HepG2 (cell line): ENCODE measurements around the gene INHA. TPM values are rescaled to one million over a fixed set of nuclear protein-coding genes. Genes with fewer than 3 reads are reported as not detected.

Experiments
- ATAC-seq: fragments of 200-7000 bp; cut with Tn5 transposase; 3 replicates; pipeline ENCODE4 v1.9.1; 2020; ENCODE audit warnings: mild to moderate bottlenecking, moderate library complexity
- BruUV-seq: library from RNA; stranded (reverse); fragments of 400-500 nt; replicated peaks from 2 replicates; lab custom pipeline; 2021; lab: Mats Ljungman, UMichigan
- CTCF ChIA-PET: fragments of 300-600 bp; formaldehyde crosslinking; extraction: SDS; loops from one replicate; lab custom pipeline; 2021; ENCODE audit warnings: low total read pairs, inconsistent platforms, low intra/inter-chr PET ratio; lab: Yijun Ruan, JAX
- POLR2A ChIA-PET: fragments of 350-600 bp; sonication (Branson Sonifier 250); formaldehyde crosslinking; loops from one replicate; lab custom pipeline; 2020; ENCODE audit warnings: antibody characterized with exemption, inconsistent platforms; lab: Yijun Ruan, JAX
- DNase-seq: peaks from one replicate; pipeline ENCODE4 v3.0.0-alpha.2; 2015; ENCODE audit warnings: low spot score
- FAIRE-seq: peaks from 3 replicates; lab custom pipeline; 2011; peaks lifted over from hg19 to GRCh38; lab: Jason Lieb, UNC
- H2AFZ ChIP-seq: one replicate; pipeline ENCODE4 v1.6.1; 2011; ENCODE audit warnings: low read length, inconsistent platforms
- H3K27ac ChIP-seq: fragments of 300-600 bp; 3 replicates; pipeline ENCODE4 v1.8.0; 2011; ENCODE audit warnings: mixed run types, mild to moderate bottlenecking, mixed read lengths, low read length, inconsistent platforms; ENCODE audit not compliant: insufficient read depth; ENCODE audit errors: extremely low read length
- H3K27me3 ChIP-seq, 2 experiments: fragments of 200-600 bp in 1 of 2; 2 replicates in 1 of 2; 3 replicates in 1 of 2; pipeline versions ENCODE4 v1.6.0 to v1.8.0; 2011; ENCODE audit warnings: low read length in 2 of 2, mild to moderate bottlenecking in 2 of 2, moderate library complexity in 2 of 2, inconsistent platforms in 1 of 2; ENCODE audit not compliant: insufficient read depth in 2 of 2, control insufficient read depth in 1 of 2
- H3K36me3 ChIP-seq, 2 experiments: fragments of 200-600 bp in 1 of 2; replicated peaks in 1 of 2; 2 replicates in 1 of 2; 3 replicates in 1 of 2; pipeline versions ENCODE4 v1.5.1 to v1.8.0; 2011; ENCODE audit warnings: low read length in 2 of 2, inconsistent platforms in 1 of 2; ENCODE audit not compliant: insufficient read depth in 2 of 2, control insufficient read depth in 1 of 2
- H3K4me1 ChIP-seq: 2 replicates; pipeline ENCODE4 v1.5.1; 2012; ENCODE audit warnings: low read length, inconsistent platforms; ENCODE audit not compliant: insufficient read depth
- H3K4me2 ChIP-seq: 2 replicates; pipeline ENCODE4 v1.6.0; 2011; ENCODE audit warnings: low read depth, low read length, inconsistent platforms
- H3K4me3 ChIP-seq, 3 experiments: fragments of 200-600 bp in 1 of 3; sonication (generic), shearing (Covaris generic) in 1 of 3; replicated peaks in 1 of 3; 2 replicates each; pipeline ENCODE4 v1.5.1; 2011 to 2016; ENCODE audit warnings: low read length in 3 of 3, inconsistent platforms in 2 of 3, low read depth in 2 of 3, mild to moderate bottlenecking in 2 of 3, control low read depth in 1 of 3, mixed read lengths in 1 of 3; ENCODE audit not compliant: insufficient read depth in 1 of 3
- H3K79me2 ChIP-seq: one replicate; pipeline ENCODE4 v1.6.1; 2011; ENCODE audit warnings: low read length, inconsistent platforms; ENCODE audit not compliant: insufficient read depth
- H3K9ac ChIP-seq: 2 replicates; pipeline ENCODE4 v1.6.0; 2011; ENCODE audit warnings: mild to moderate bottlenecking, low read depth, low read length, inconsistent platforms; ENCODE audit not compliant: insufficient read depth
- H3K9me3 ChIP-seq: 2 replicates; pipeline ENCODE4 v1.5.1; 2012; ENCODE audit warnings: mild to moderate bottlenecking, low read length
- H4K20me1 ChIP-seq: 2 replicates; pipeline ENCODE4 v1.6.0; 2011; ENCODE audit warnings: inconsistent platforms, mild to moderate bottlenecking, low read length, moderate library complexity; ENCODE audit not compliant: insufficient read depth
- ATF7-NPFF ChIP-seq: sonication (generic); formaldehyde crosslinking; IDR thresholded peaks from 2 replicates; pipeline ENCODE4 v1.8.1; 2023; ENCODE audit warnings: mild to moderate bottlenecking, low read depth, missing genetic modification reagents, moderate library complexity
- BRD4 ChIP-seq: sonication (generic); formaldehyde crosslinking; IDR thresholded peaks from 2 replicates; pipeline ENCODE4 v1.4.0; 2020; ENCODE audit warnings: missing genetic modification reagents
- HNF1A ChIP-seq, 2 experiments: sonication (generic) in 1 of 2; formaldehyde crosslinking in 1 of 2; IDR thresholded peaks; 2 replicates each; pipeline versions ENCODE4 v1.4.0 to v1.6.1; 2016 to 2020; ENCODE audit warnings: borderline replicate concordance in 1 of 2, low read depth in 1 of 2, mild to moderate bottlenecking in 1 of 2, missing genetic modification reagents in 1 of 2
- KDM3A ChIP-seq: IDR thresholded peaks from 2 replicates; pipeline ENCODE4 v1.6.1; 2018; ENCODE audit warnings: low read depth, missing compliant biosample characterization
- POLR2AphosphoS5 ChIP-seq: IDR thresholded peaks from 2 replicates; pipeline ENCODE4 v1.6.1; 2012; ENCODE audit warnings: low read depth, low read length
- RBFOX2 ChIP-seq: fragments of 200-400 bp; formaldehyde crosslinking; IDR thresholded peaks from 2 replicates; pipeline ENCODE4 v1.6.1; 2017; ENCODE audit warnings: low read depth, mild to moderate bottlenecking, low read length
- SAFB2 ChIP-seq: sonication (generic); formaldehyde crosslinking; IDR thresholded peaks from 2 replicates; pipeline ENCODE4 v1.5.1; 2020; ENCODE audit warnings: missing genetic modification reagents, low read depth, mild to moderate bottlenecking, borderline replicate concordance
- ZBTB25 ChIP-seq: IDR thresholded peaks from 2 replicates; pipeline ENCODE4 v1.6.1; 2018; ENCODE audit warnings: missing genetic modification reagents
- ZC3H4 ChIP-seq: sonication (generic); formaldehyde crosslinking; IDR thresholded peaks from 2 replicates; pipeline ENCODE4 v1.4.0; 2020; ENCODE audit warnings: missing genetic modification reagents, borderline replicate concordance
- ZNF264 ChIP-seq: sonication (generic); formaldehyde crosslinking; IDR thresholded peaks from 2 replicates; pipeline ENCODE4 v1.4.0; 2020; ENCODE audit warnings: missing genetic modification reagents
- ZNF558 ChIP-seq: sonication (generic); formaldehyde crosslinking; IDR thresholded peaks from 2 replicates; pipeline ENCODE4 v1.9.0; 2022; ENCODE audit warnings: mild to moderate bottlenecking, missing genetic modification reagents, borderline replicate concordance
- ZNF652 ChIP-seq: IDR thresholded peaks from 2 replicates; pipeline ENCODE4 v1.6.1; 2016; ENCODE audit warnings: low read depth, borderline replicate concordance
- WGBS: methylation state at CpG from one replicate; pipeline ENCODE4 v1.1.6; 2017; ENCODE audit warnings: low lambda C conversion rate; 5-methylcytosine and 5-hydroxymethylcytosine counted together
- in situ Hi-C: cut with HindIII; loops from 2 replicates; pipeline ENCODE4 v1.10.0; 2017; ENCODE audit warnings: low pct_unique_long_range_greater_than_20kb; ENCODE audit not compliant: extremely low pct_ligation_motif_present
- intact Hi-C: fragments of 100-400 bp; cut with micrococcal nuclease; formaldehyde crosslinking; loops from one replicate; pipeline ENCODE4 v1.10.0; 2022; ENCODE audit not compliant: unreplicated experiment
- polyA plus RNA-seq, 8 experiments: library from polyadenylated mRNA; depleted of rRNA in 3 of 8; stranded (reverse) in 7 of 8; unstranded in 1 of 8; fragments of >200 nt; fragmentation: Illumina TruSeq in 4 of 8; extraction: Trizol in 4 of 8; gene quantifications; 2 replicates each; pipeline versions ENCODE4 v1.2.1 to v1.2.3, GENCODE V29; 2011 to 2016; ENCODE audit warnings: low read depth in 4 of 8, missing spikeins in 1 of 8, mixed read lengths in 1 of 8; ENCODE audit not compliant: insufficient read depth in 1 of 8
- total RNA-seq, 5 experiments: library from RNA; depleted of rRNA; stranded (reverse); fragments of >200 nt; fragmentation: Illumina TruSeq; extraction: Trizol; gene quantifications; 2 replicates each; pipeline ENCODE4 v1.2.3, GENCODE V29; 2016; ENCODE audit warnings: low read depth in 1 of 5

Gene INHA
- total and polyA plus RNA-seq, 2 of the 13 experiments (the other 11 are each of a cell fraction or from before 2014, with no cell fraction given), result 4.1 to 15.2 TPM

- Histone ChIP-seq H2AFZ (no peak overlapping the region), H3K9ac (peak overlapping the region; percentile 88; the same call in 1 of the 2 replicates), H3K36me3 (peaks cover 13 to 36% of the 10 kb centered on the region in 2 experiments), H3K9me3 (no peaks in the 10 kb centered on the region), H4K20me1 (no peaks in the 10 kb centered on the region), H3K4me2 (peak overlapping the region; percentile 88)
- in situ Hi-C loops (no loop called here), intact Hi-C loops (no loop called here)
- TSS peak; percentile 55 for BruUV-seq
- ChIA-PET POLR2A (interaction anchor here (1.5 to 2.5 kb wide), 2 partner anchors 16 to 29 kb away, joined by 3 to 20 read pairs; partner anchors contain the start of gene STK11IP), CTCF (no interaction called here)
- TF ChIP-seq SAFB2 (CRISPR knock-in tag), result 0 out of 2 replicates have a peak, but pooled peaks have one; percentile 19
- TF ChIP-seq ZC3H4 (CRISPR knock-in tag), result no peak
- TF ChIP-seq ZNF652, result 0 out of 2 replicates have a peak, but pooled peaks have one; percentile 17
- 0 out of 2 replicates have a peak, but pooled peaks have one; percentile 10 for TF ChIP-seq RBFOX2
- TF ChIP-seq ZNF558 (CRISPR knock-in tag), result no peak
- 0 out of 2 replicates have a peak, but pooled peaks have one; percentile 18 for TF ChIP-seq POLR2AphosphoS5
- TF ChIP-seq, all 625 proteins: peak for 4
- 84% methylated on average over 6 of the region's 6 CpGs for WGBS
- Histone ChIP-seq H3K79me2 (peaks cover 21% of the 10 kb centered on the region), H3K27ac (no peak overlapping the region), H3K4me3 (no peak overlapping the region; a peak in 1 of 6 replicates), H3K4me1 (peaks cover 56% of the 10 kb centered on the region), H3K27me3 (no peaks in the 10 kb centered on the region)
- ATAC-seq, result no peak
- no peak for FAIRE-seq
- DNase-seq, result no peak
These were observed 3.1 kb upstream of the INHA start for GRCh38 chr2:219569041-219569440.

- no peak for DNase-seq
- in situ Hi-C loops, result no loop called here
- Histone ChIP-seq H3K4me1 (peaks cover 62% of the 10 kb centered on the region), H3K27me3 (no peaks in the 10 kb centered on the region), H3K9ac (peak overlapping the region; percentile 88; the same call in 1 of the 2 replicates), H4K20me1 (no peaks in the 10 kb centered on the region), H3K4me3 (peak overlapping the region; percentile 90 to 95 (median 94); a peak in 5 of 6 replicates), H3K9me3 (no peaks in the 10 kb centered on the region), H3K27ac (no peak overlapping the region), H3K36me3 (peaks cover 8 to 31% of the 10 kb centered on the region in 2 experiments), H2AFZ (no peak overlapping the region), H3K79me2 (peaks cover 21% of the 10 kb centered on the region), H3K4me2 (peak overlapping the region; percentile 88)
- WGBS, result 88% methylated on average over 6 of the region's 6 CpGs
- ChIA-PET CTCF (interaction anchor here (2.9 kb wide), 1 partner anchor 73 kb away, joined by 13 read pairs; no protein-coding TSS in a partner anchor), POLR2A (interaction anchor here (1.5 to 3.2 kb wide), 2 partner anchors 17 to 28 kb away, joined by 3 to 150 read pairs; partner anchors contain the start of gene STK11IP)
- no TSS peak for BruUV-seq
- intact Hi-C loops, result no loop called here
- FAIRE-seq, result no peak
- ATAC-seq, result no peak
- TF ChIP-seq KDM3A (CRISPR knock-in tag) (no peak), BRD4 (CRISPR knock-in tag) (no peak), HNF1A (IDR thresholded peaks at IDR 0.05; ENCODE audit: low read depth) (no peak), HNF1A (CRISPR knock-in tag; IDR thresholded peaks at IDR 0.05; ENCODE audit: borderline replicate concordance) (no peak), ATF7-NPFF (CRISPR knock-in tag) (no peak), ZBTB25 (CRISPR knock-in tag) (no peak), ZNF264 (CRISPR knock-in tag) (no peak)
These were observed 2.5 kb upstream of the INHA start for GRCh38 chr2:219569635-219570034.
